OCI-LY7 (cell line): Measurements from ENCODE around the gene IL10RB. TPM values are rescaled to one million over a fixed set of nuclear protein-coding genes. Genes with fewer than 3 reads are reported as not detected.

Experiments
- BruUV-seq: library from RNA; stranded (reverse); fragments of 400-500 nt; replicated peaks from 2 replicates; lab custom pipeline; 2021; lab: Mats Ljungman, UMichigan
- CTCF ChIA-PET: fragments of 300-600 bp; sonication (Branson Sonifier 250); formaldehyde crosslinking; loops from one replicate; lab custom pipeline; 2022; ENCODE audit warnings: antibody characterized with exemption; ENCODE audit not compliant: unreplicated experiment; lab: Charles Lee
- POLR2A ChIA-PET: fragments of 300-600 bp; sonication (Branson Sonifier 250); formaldehyde crosslinking; loops from one replicate; lab custom pipeline; 2022; ENCODE audit warnings: antibody characterized with exemption; lab: Charles Lee
- DNase-seq: peaks from one replicate; pipeline ENCODE4 v3.0.0-alpha.2; 2015; ENCODE audit warnings: low spot score
- H2AFZ ChIP-seq: fragments of 200-600 bp; sonication (generic), shearing (Covaris generic); 2 replicates; pipeline ENCODE4 v1.6.1; 2014; ENCODE audit warnings: mild to moderate bottlenecking, antibody characterized with exemption, low read length, moderate library complexity
- H3K27ac ChIP-seq: fragments of 200-600 bp; sonication (generic); 2 replicates; pipeline ENCODE4 v1.5.1; 2014; ENCODE audit warnings: mixed run types, low read depth, mild to moderate bottlenecking, moderate library complexity, low read length, inconsistent platforms; ENCODE audit not compliant: poor library complexity, severe bottlenecking
- H3K36me3 ChIP-seq: fragments of 200-600 bp; sonication (generic); 2 replicates; pipeline ENCODE4 v1.6.1; 2014; ENCODE audit warnings: mild to moderate bottlenecking, antibody characterized with exemption, low read length, moderate library complexity, mixed read lengths; ENCODE audit not compliant: insufficient read depth
- H3K4me1 ChIP-seq: fragments of 200-600 bp; sonication (generic); 2 replicates; pipeline ENCODE4 v1.5.1; 2014; ENCODE audit warnings: mild to moderate bottlenecking, low read length; ENCODE audit not compliant: insufficient read depth, poor library complexity, severe bottlenecking
- H3K4me2 ChIP-seq: fragments of 200-600 bp; sonication (generic); 2 replicates; pipeline ENCODE4 v1.6.1; 2014; ENCODE audit warnings: mild to moderate bottlenecking, low read length
- H3K4me3 ChIP-seq: fragments of 200-600 bp; sonication (generic); 2 replicates; pipeline ENCODE4 v1.5.1; 2014; ENCODE audit warnings: mild to moderate bottlenecking, low read depth, low read length; ENCODE audit not compliant: poor library complexity, severe bottlenecking
- H3K79me2 ChIP-seq: fragments of 200-600 bp; sonication (generic); 2 replicates; pipeline ENCODE4 v1.6.1; 2016; ENCODE audit warnings: low read depth, mild to moderate bottlenecking, low read length, moderate library complexity, mixed read lengths; ENCODE audit not compliant: insufficient read depth
- H3K9me2 ChIP-seq: fragments of 200-600 bp; sonication (generic); 2 replicates; pipeline ENCODE4 v1.6.1; 2016; ENCODE audit warnings: mild to moderate bottlenecking, low read length, mixed read lengths; ENCODE audit not compliant: insufficient read depth
- H3K9me3 ChIP-seq: fragments of 200-600 bp; sonication (generic); 2 replicates; pipeline ENCODE4 v1.6.1; 2014; ENCODE audit warnings: mild to moderate bottlenecking, mixed run types, low read length, mixed read lengths
- H4K20me1 ChIP-seq: fragments of 200-600 bp; sonication (generic); 2 replicates; pipeline ENCODE4 v1.6.1; 2014; ENCODE audit warnings: mild to moderate bottlenecking, antibody characterized with exemption, low read length, moderate library complexity, mixed read lengths; ENCODE audit not compliant: insufficient read depth
- EZH2phosphoT487 ChIP-seq: fragments of 200-600 bp; sonication (generic); IDR thresholded peaks from 2 replicates; pipeline ENCODE4 v1.6.1; 2018; ENCODE audit warnings: low read depth, borderline replicate concordance, mild to moderate bottlenecking, mixed run types, antibody characterized with exemption, low read length, moderate library complexity, mixed read lengths
- intact Hi-C: fragments of 100-400 bp; cut with micrococcal nuclease; formaldehyde crosslinking; loops from one replicate; pipeline ENCODE4 v1.10.0; 2022; ENCODE audit not compliant: unreplicated experiment
- total RNA-seq, 2 experiments: library from RNA; depleted of rRNA in 1 of 2; stranded (reverse); fragments of >200 nt in 1 of 2; shearing (Covaris generic) in 1 of 2; gene quantifications; 2 replicates each; pipeline ENCODE4 v1.2.3, GENCODE V29; 2014 to 2022
- TF ChIP-seq, protein P1 (sequence below): fragments of 200-600 bp; sonication (generic); conservative IDR thresholded peaks from 2 replicates; pipeline ENCODE4 v1.5.1; 2014; ENCODE audit warnings: mild to moderate bottlenecking, antibody characterized with exemption, low read length, moderate library complexity, mixed read lengths

Gene IL10RB
- total RNA-seq, 2 experiments from 2014 or later = 48.0 to 48.3 TPM

GRCh38 chr21:33299181-33299752 lies 33.1 kb downstream of the IL10RB start:
- TF ChIP-seq EZH2phosphoT487 = no peak
- TF ChIP-seq, protein P1, sequence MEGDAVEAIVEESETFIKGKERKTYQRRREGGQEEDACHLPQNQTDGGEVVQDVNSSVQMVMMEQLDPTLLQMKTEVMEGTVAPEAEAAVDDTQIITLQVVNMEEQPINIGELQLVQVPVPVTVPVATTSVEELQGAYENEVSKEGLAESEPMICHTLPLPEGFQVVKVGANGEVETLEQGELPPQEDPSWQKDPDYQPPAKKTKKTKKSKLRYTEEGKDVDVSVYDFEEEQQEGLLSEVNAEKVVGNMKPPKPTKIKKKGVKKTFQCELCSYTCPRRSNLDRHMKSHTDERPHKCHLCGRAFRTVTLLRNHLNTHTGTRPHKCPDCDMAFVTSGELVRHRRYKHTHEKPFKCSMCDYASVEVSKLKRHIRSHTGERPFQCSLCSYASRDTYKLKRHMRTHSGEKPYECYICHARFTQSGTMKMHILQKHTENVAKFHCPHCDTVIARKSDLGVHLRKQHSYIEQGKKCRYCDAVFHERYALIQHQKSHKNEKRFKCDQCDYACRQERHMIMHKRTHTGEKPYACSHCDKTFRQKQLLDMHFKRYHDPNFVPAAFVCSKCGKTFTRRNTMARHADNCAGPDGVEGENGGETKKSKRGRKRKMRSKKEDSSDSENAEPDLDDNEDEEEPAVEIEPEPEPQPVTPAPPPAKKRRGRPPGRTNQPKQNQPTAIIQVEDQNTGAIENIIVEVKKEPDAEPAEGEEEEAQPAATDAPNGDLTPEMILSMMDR = peak; percentile 67
- H3K9me2 ChIP-seq = no peaks in the 10 kb centered on the region
- intact Hi-C loops = loop anchor here (2.0 to 5.0 kb wide), 2 partner anchors 67 to 84 kb away; no protein-coding TSS in a partner anchor
- peak overlapping the region; percentile 25 for H3K4me3 ChIP-seq
- H3K79me2 ChIP-seq = no peaks in the 10 kb centered on the region
- H3K27ac ChIP-seq = peak overlapping the region; percentile 95
- H4K20me1 ChIP-seq = no peaks in the 10 kb centered on the region
- POLR2A ChIA-PET = interaction anchor here (0.5 to 7.1 kb wide), 16 partner anchors 12 to 734 kb away, joined by 3 to 121 read pairs (median 4); partner anchors contain the start of genes IFNAR1 and IL10RB
- H3K9me3 ChIP-seq = no peaks in the 10 kb centered on the region
- BruUV-seq = TSS peak; percentile 18
- H3K36me3 ChIP-seq = peaks cover 21% of the 10 kb centered on the region
- H2AFZ ChIP-seq = peak overlapping the region; percentile 22; the same call in 1 of the 2 replicates
- H3K4me1 ChIP-seq = peaks cover 98% of the 10 kb centered on the region
- DNase-seq = peak; percentile 89
- CTCF ChIA-PET = interaction anchor here (0.6 to 1.4 kb wide), 3 partner anchors 26 to 328 kb away, joined by 3 to 4 read pairs (median 3); no protein-coding TSS in a partner anchor
- H3K4me2 ChIP-seq = peak overlapping the region; percentile 47

GRCh38 chr21:33300701-33301631 lies 34.8 kb downstream of the IL10RB start:
- CTCF ChIA-PET = interaction anchor here (0.7 kb wide), 1 partner anchor 80 kb away, joined by 6 read pairs; no protein-coding TSS in a partner anchor
- no peaks in the 10 kb centered on the region for H3K9me3 ChIP-seq
- DNase-seq = peak; percentile 76
- no peaks in the 10 kb centered on the region for H4K20me1 ChIP-seq
- H3K9me2 ChIP-seq = no peaks in the 10 kb centered on the region
- H3K4me1 ChIP-seq = peaks cover 98% of the 10 kb centered on the region
- BruUV-seq = TSS peak; percentile 41
- H2AFZ ChIP-seq = peak overlapping the region; percentile 15; the same call in 1 of the 2 replicates
- peaks cover 13% of the 10 kb centered on the region; the same call in 1 of the 2 replicates for H3K36me3 ChIP-seq
- no peak for TF ChIP-seq EZH2phosphoT487
- TF ChIP-seq, protein P1 = no peak
- H3K27ac ChIP-seq = peak overlapping the region; percentile 95
- POLR2A ChIA-PET = interaction anchor here (0.6 to 7.1 kb wide), 11 partner anchors 10 to 1903 kb away, joined by 3 to 121 read pairs (median 3); partner anchors contain the start of gene IFNAR1
- H3K4me3 ChIP-seq = peak overlapping the region; percentile 23
- intact Hi-C loops = loop anchor here (1.0 kb wide), 1 partner anchor 8 kb away; no protein-coding TSS in a partner anchor
- no peaks in the 10 kb centered on the region for H3K79me2 ChIP-seq
- peak overlapping the region; percentile 67 for H3K4me2 ChIP-seq
